Urothelium cell line (cell line): ENCODE results near the gene NXPH2.
"Not testable (repeated sequence)": the region's sequence is repeated elsewhere in the genome, so short reads cannot be mapped to it uniquely, and the experiment has no call there.

Source experiments
- DNase-seq: peaks from one replicate; pipeline ENCODE4 v3.0.0; 2011; ENCODE audit warnings: low spot score, mixed read lengths
- FAIRE-seq: peaks from 2 replicates; lab custom pipeline; 2011; peaks lifted over from hg19 to GRCh38; lab: Jason Lieb, UNC

The NXPH2 gene

DNA sequence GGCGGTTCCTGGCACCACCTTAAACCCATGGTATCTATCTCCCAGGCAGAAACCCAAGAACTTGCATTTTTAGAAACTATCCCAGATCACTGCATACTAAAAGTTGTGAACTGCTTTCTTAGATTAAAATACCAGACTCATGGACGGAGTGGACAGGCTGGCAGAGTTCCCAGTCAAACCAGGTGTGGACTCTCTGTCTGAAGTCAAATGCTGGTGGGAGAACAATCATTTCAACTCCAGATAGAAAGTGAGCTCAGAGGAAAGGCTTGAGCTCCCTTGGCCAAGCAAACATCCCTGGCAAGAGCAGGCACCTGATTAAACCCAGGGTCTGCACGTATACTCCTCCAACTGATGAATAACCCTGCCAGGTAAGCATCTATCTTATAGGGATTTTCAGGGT lies 19.5 kb downstream of the NXPH2 start:
- no peak for FAIRE-seq
- DNase-seq = peak; percentile 16

DNA sequence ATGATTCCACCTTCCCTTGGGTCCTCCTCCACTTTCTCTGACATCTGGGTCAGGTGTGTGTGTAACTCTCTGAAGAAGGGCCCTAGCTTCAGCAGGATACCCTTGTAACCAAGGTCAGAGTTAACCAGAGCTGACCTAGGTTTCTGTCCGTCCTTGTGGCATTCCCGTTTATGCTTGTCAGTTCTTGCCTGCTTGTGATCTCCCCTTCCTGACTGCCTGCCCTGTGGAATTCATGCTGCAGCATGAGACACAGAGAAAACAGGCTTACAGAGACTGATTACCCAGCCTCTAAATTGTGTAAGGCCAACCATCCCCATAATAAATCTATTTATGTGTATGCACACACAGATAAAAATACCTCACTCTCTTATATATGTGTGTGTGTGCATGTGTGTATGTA lies 22.8 kb downstream of the NXPH2 start:
- no peak for FAIRE-seq
- DNase-seq = no peak

GRCh38 chr2:138752197-138752956 lies 27.8 kb downstream of the NXPH2 start:
- FAIRE-seq (no peak), DNase-seq (peak; percentile 61)

DNA sequence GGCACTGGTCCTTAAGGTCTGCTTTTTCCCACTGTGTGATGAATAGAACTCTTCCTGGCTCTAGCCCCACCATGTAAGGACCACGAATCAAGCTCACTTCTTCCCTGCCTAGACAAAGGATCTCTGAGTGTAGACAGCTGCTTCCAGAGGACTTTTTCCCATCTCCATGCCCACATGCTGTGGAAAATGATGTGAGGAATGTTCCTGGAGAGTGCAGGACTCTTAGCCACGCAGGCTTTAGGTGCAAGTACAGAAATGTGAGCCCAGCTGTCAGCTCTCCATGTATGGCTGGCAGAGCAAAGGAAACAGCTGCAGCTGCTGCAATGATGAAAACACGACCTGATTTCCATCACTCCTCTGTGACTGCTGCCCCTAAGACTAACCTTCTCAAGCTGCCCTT lies 35.5 kb downstream of the NXPH2 start:
- FAIRE-seq = no peak
- DNase-seq = no peak

- no peak for FAIRE-seq
- DNase-seq = no peak
Observed at GRCh38 chr2:138742441-138743057, 37.6 kb downstream of the NXPH2 start.

DNA sequence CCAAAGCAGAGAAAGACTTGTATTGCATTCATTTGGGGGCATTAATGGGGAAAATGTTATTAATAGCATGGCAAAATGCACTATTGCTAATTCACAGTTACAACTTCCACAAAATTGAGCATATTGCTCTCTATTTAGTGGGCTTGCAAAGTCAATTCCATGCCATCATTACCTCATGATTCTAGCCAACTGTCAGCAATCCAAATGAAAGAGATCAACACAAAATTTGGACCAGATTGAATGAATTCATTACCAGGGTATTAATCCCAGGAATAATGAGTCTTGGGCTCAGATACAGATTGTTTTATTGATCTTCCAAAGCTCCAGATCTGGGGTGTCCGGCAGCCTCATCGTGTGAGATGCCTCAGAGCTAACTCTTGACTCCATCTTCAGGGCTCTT lies 38.3 kb downstream of the NXPH2 start:
- no peak for DNase-seq
- FAIRE-seq = no peak

DNA sequence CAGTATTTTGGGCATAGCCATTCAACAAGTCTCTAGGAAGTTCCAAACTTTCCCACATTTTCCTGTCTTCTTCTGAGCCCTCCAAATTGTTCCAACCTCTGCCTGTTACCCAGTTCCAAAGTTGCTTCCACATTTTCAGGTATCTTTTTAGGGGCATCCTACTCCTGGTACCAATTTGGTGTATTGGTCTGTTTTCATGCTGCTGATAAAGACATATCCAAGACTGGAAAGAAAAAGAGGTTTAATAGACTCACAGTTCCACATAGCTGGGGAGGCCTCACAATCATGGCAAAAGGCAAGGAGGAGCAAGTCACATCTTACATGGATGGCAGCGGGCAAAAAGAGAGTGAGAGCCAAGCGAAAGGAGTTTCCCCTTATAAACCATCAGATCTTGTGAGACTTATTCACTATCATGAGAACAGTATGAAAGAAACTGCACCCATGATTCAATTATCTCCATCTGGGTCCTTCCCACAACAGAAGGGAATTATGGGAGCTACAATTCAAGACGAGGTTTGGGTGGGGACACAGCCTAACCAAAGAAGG lies 43.1 kb downstream of the NXPH2 start:
- not testable (repeated sequence) for FAIRE-seq, DNase-seq

GRCh38 chr2:138732651-138733050 lies 47.5 kb downstream of the NXPH2 start:
- FAIRE-seq (no peak), DNase-seq (no peak)

GRCh38 chr2:138730497-138731030 lies 49.6 kb downstream of the NXPH2 start:
- FAIRE-seq (no peak), DNase-seq (no peak)

DNA sequence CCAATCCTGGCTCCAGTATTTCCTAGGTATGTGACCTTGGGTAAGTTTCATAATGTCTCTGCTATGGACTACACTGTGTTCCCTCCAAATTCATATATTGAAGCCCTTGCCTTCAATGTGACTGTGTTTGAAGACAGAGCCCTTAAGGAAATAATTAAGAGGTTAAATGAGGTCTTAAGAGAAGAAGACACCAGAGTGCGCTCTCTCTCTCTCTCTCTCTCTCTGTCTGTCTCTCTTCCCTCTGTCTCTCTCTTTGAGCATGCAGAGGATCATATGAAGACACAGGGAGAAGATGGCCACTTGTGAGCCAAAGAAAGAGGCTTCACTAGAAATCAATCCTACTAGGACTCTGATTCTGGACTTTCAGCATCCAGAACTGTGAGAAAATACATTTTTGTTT lies 52.2 kb downstream of the NXPH2 start:
- no peak for FAIRE-seq
- DNase-seq = no peak

GRCh38 chr2:138726681-138727080 lies 53.5 kb downstream of the NXPH2 start:
- FAIRE-seq = no peak
- no peak for DNase-seq

- FAIRE-seq (no peak), DNase-seq (no peak)
Observed at GRCh38 chr2:138724729-138725459, 55.3 kb downstream of the NXPH2 start.

GRCh38 chr2:138724327-138724726 lies 55.9 kb downstream of the NXPH2 start:
- no peak for FAIRE-seq

GRCh38 chr2:138723196-138723987 lies 56.8 kb downstream of the NXPH2 start:
- FAIRE-seq = no peak
- no peak for DNase-seq

More at GRCh38 chr2:138724327-138724726, 55.9 kb downstream of the NXPH2 start:
- no peak for DNase-seq

DNA sequence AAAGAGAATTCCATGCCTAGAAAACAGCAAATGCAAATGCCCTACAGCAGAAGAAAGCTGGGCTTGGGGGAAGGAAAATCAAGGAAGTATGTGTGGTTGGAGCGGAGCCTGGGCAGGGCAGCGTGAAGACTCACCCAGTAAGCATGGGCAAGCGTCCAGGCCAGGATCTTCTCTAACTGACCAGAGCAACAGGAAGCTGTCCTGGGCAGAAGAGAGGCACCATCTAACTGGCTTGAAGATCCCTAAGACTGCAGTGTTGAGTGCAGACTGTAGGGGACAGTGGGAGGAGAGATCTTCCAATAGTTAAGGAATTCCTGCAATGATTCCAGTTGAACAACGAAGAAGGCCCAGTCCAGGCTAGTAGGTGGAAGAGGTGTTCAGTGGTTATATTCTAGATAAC lies 57.9 kb downstream of the NXPH2 start:
- no peak for FAIRE-seq
- DNase-seq = no peak

- FAIRE-seq = no peak
- no peak for DNase-seq
Observed at GRCh38 chr2:138720035-138720838, 60.0 kb downstream of the NXPH2 start.

DNA sequence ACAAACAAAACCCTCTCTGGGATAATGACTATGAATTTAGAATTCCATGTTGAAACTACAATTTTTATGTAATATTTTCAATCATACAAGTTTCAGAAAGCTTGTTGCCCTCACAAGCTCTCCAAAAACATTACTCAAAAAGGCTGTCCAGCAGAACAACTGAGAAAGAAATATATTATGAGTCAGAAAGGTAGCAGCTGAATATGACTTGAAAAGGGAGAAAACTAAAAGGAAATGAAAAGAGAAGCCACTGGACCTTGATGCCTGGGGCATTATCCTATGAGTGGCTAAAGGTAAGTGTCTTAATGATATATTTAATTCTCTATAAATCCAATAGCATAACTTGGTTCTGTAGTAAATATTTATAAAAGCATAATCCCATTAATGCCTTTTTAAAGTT lies 61.8 kb downstream of the NXPH2 start:
- DNase-seq = no peak

DNA sequence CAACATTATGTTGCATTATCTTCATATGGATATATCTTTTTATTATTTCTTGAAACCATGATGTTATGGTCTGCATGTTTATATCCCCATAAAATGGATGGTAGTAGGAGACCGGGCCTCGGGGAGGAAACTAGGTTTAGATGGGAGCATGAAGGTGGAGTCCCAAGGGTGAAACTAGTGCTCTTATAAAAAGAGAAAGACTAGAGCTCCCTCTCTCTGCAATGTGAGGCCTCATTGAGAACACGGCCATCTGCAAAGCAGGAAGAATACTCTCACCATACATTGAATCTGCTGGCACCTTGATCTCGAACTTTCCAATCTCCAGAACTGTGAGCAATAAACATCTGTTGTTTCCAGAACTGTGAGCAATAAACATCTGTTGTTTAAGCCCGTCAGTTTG lies 64.0 kb downstream of the NXPH2 start:
- DNase-seq (no peak), FAIRE-seq (no peak)

More for the DNA sequence above, 61.8 kb downstream of the NXPH2 start:
- no peak for FAIRE-seq

GRCh38 chr2:138713504-138713903 lies 66.7 kb downstream of the NXPH2 start:
- FAIRE-seq = no peak

GRCh38 chr2:138713069-138713496 lies 67.1 kb downstream of the NXPH2 start:
- FAIRE-seq (no peak), DNase-seq (no peak)

More at GRCh38 chr2:138713504-138713903, 66.7 kb downstream of the NXPH2 start:
- DNase-seq = no peak
